Measurements from ENCODE around the gene SBF1. TPM values are rescaled to one million over a fixed set of nuclear protein-coding genes. Genes with fewer than 3 reads are reported as not detected.

Gene SBF1
- total RNA-seq, 4 donors from 2014 or later: 92.5 to 137 (median 115) TPM

DNA sequence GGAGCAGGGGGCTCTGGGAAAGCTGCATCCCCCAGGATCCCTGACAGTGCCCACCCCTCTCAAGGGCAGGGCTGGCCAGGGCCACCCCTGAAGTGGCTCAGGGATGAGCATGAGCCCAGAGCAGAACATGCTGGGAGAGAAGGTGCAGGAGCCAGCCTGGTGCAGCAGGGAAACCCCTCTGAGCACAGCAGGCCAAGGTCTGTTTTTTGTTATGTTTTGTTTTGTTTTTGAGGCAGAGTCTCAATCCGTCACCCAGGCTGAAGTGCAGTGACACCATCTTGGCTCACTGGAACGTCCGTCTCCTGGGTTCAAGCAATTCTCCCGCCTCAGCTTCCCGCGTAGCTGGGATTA, 792 bp upstream of the SBF1 start:
- H3K9me3 ChIP-seq: no peaks in the 10 kb centered on the region
- H3K27me3 ChIP-seq: peaks cover 7% of the 10 kb centered on the region
- no peak overlapping the region for H3K27ac ChIP-seq
- H3K4me3 ChIP-seq: peak overlapping the region; percentile 71
- TF ChIP-seq POLR2A (IDR thresholded peaks at IDR 0.05) (no peak), EP300 (IDR thresholded peaks at IDR 0.05) (no peak), POLR2AphosphoS5 (IDR thresholded peaks at IDR 0.05) (no peak)
- TF ChIP-seq, protein P1, sequence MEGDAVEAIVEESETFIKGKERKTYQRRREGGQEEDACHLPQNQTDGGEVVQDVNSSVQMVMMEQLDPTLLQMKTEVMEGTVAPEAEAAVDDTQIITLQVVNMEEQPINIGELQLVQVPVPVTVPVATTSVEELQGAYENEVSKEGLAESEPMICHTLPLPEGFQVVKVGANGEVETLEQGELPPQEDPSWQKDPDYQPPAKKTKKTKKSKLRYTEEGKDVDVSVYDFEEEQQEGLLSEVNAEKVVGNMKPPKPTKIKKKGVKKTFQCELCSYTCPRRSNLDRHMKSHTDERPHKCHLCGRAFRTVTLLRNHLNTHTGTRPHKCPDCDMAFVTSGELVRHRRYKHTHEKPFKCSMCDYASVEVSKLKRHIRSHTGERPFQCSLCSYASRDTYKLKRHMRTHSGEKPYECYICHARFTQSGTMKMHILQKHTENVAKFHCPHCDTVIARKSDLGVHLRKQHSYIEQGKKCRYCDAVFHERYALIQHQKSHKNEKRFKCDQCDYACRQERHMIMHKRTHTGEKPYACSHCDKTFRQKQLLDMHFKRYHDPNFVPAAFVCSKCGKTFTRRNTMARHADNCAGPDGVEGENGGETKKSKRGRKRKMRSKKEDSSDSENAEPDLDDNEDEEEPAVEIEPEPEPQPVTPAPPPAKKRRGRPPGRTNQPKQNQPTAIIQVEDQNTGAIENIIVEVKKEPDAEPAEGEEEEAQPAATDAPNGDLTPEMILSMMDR (IDR thresholded peaks at IDR 0.05): no peak
- H3K36me3 ChIP-seq: no peaks in the 10 kb centered on the region
- WGBS: 79% methylated on average over 6 of the region's 6 CpGs
- H3K4me1 ChIP-seq: peaks cover 43% of the 10 kb centered on the region
- no peak for DNase-seq (ENCODE audit: low spot score in 2 of 2)

DNA sequence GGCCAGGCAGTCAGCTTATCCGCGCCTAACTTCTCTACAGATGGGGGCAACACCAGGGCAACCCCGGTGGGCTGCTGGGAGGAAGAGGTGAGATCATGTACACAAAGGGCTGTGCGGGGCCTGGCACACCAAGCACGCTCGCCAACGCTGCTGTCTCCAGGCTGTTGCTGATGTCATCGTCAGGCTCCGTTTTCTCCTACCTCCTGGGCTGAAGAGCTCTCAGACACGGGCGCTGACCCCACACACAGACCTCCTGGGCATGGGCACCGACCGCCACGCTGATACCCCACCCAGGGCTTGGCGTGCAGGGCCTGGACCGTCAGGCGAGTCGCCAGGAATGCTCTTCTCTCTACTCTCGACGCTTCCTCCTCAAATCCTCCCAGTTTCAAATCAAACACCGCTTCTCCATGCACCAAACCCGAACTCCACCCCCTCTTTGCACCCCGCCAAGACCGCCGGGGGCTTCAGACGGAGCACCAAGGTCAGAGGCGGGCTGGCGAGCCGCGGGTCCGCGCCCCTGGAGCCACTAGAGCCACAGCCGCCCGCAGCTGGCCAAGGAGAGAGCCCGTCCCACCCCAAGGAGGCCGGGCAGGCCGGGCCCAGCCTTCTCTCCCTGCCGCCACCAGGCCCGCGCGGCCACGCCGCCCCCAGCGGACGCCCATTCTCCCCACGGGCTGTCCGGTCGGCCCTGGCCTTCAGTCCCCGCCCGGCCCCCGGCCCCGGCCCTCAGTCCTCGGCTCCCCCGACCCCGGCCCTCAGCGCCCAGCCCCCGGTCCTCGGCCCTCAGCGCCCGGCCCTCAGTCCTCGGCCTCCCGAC, 772 bp downstream of the SBF1 start:
- Histone ChIP-seq H3K36me3 (no peaks in the 10 kb centered on the region), H3K27me3 (no peaks in the 10 kb centered on the region), H3K27ac (peak overlapping the region; percentile 83), H3K4me3 (peak overlapping the region; percentile 71), H3K9me3 (no peaks in the 10 kb centered on the region), H3K4me1 (peaks cover 58% of the 10 kb centered on the region)
- WGBS: 0% methylated on average over 13 of the region's 62 CpGs
- DNase-seq (ENCODE audit: low spot score in 2 of 2): peak in 1 of 2 donors; percentile 67
- TF ChIP-seq, protein P1 (IDR thresholded peaks at IDR 0.05): no peak
- TF ChIP-seq POLR2AphosphoS5 (IDR thresholded peaks at IDR 0.05): no peak
- TF ChIP-seq EP300 (IDR thresholded peaks at IDR 0.05): no peak
- no peak for TF ChIP-seq POLR2A (IDR thresholded peaks at IDR 0.05)

DNA sequence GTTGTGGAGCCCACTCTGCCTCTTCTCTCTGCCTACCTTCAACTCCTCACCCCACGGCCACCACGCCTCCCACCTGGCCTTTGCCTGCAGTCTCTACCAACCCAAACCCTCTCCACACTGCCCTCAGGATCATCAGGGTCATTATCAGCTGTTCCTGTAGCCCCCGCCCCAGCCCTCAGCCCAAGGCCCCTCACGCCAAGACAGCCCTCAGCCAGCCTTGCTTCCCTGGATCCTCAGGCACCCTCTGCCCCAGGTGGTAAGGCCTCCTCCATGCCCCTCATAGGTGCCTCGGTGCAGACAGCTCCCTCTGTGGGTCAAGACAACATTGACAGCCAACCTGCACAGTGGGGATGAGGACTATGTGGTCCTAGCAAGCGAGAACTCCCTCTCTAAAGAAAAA, 1.7 kb downstream of the SBF1 start:
- TF ChIP-seq POLR2A (IDR thresholded peaks at IDR 0.05): no peak
- no peak for TF ChIP-seq POLR2AphosphoS5 (IDR thresholded peaks at IDR 0.05)
- TF ChIP-seq, protein P1 (IDR thresholded peaks at IDR 0.05): no peak

DNA sequence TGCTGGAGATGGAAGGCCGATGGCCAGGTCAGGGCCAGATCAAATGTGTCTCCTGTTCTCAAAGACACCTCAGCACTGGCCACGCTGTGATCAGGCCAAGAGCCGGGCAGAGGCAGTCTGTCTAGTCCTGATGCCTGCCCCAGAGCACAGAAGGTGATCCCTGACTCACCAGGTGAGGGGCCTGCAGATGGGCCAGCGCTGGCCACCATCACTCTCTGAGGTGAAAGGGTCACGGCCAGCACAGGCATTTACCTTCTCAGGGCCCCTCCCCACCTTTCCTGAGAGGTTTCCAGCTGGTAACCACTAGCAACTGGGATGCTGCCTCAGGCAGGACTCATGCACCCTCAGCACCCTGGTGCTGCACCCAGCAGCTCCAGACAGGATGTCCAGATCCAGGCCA, 2.9 kb downstream of the SBF1 start:
- no peaks in the 10 kb centered on the region for H3K9me3 ChIP-seq
- H3K4me1 ChIP-seq: peaks cover 62% of the 10 kb centered on the region
- DNase-seq (ENCODE audit: low spot score in 2 of 2): no peak
- no peak overlapping the region for H3K27ac ChIP-seq
- no peaks in the 10 kb centered on the region for H3K27me3 ChIP-seq
- WGBS: 40% methylated on average over 1 of the region's 5 CpGs
- no peak overlapping the region for H3K4me3 ChIP-seq
- TF ChIP-seq POLR2A (IDR thresholded peaks at IDR 0.05) (no peak), EP300 (IDR thresholded peaks at IDR 0.05) (no peak), POLR2AphosphoS5 (IDR thresholded peaks at IDR 0.05) (no peak)
- TF ChIP-seq, protein P1 (IDR thresholded peaks at IDR 0.05): no peak
- peaks cover 11% of the 10 kb centered on the region for H3K36me3 ChIP-seq

More for the DNA sequence above, 1.7 kb downstream of the SBF1 start:
- no peak for DNase-seq (ENCODE audit: low spot score in 2 of 2)
- Histone ChIP-seq H3K36me3 (no peaks in the 10 kb centered on the region), H3K27me3 (no peaks in the 10 kb centered on the region), H3K4me1 (peaks cover 62% of the 10 kb centered on the region), H3K4me3 (peak overlapping the region; percentile 71), H3K27ac (no peak overlapping the region), H3K9me3 (no peaks in the 10 kb centered on the region)
- 86% methylated on average over 5 of the region's 6 CpGs for WGBS

DNA sequence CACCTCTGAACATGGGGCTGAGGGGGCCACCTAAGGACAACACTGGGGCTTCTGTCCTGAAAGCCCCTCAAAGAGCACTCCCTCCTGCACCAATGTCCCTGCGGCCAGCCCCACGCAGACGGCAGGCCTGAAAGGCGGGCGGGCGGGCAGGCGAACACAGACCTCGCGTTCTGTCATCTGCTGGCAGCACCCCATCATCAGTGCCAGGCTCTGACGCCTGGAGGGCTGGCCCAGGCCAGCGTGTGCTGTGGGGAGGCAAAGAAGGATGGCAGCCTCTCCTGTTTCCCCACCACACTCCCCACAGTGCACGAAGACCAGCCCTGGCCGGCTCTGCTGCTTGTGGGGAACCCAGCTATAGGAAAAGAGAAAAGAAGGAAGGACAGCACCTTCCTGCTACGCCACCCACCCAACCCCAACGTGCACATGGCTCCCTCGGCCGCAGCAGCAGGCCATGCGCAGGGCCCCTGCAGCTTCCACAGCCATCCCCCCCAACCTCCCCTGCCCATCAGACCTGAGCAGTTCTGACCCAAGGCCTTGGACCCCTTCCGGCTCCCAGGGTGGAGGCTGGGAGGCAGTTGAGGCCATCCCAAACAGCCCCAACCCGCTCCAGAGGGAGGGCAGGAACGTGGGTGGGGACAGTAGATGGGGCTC, 3.5 kb downstream of the SBF1 start:
- peaks cover 17% of the 10 kb centered on the region for H3K36me3 ChIP-seq
- peaks cover 62% of the 10 kb centered on the region for H3K4me1 ChIP-seq
- no peak for TF ChIP-seq EP300 (IDR thresholded peaks at IDR 0.05)
- TF ChIP-seq, protein P1 (IDR thresholded peaks at IDR 0.05): no peak
- TF ChIP-seq POLR2AphosphoS5 (IDR thresholded peaks at IDR 0.05): no peak
- TF ChIP-seq POLR2A (IDR thresholded peaks at IDR 0.05): no peak
- no peaks in the 10 kb centered on the region for H3K27me3 ChIP-seq
- no peak for DNase-seq (ENCODE audit: low spot score in 2 of 2)
- peak overlapping the region; percentile 63 for H3K27ac ChIP-seq
- WGBS: 52% methylated on average over 9 of the region's 21 CpGs
- no peak overlapping the region for H3K4me3 ChIP-seq
- no peaks in the 10 kb centered on the region for H3K9me3 ChIP-seq
